ENCODE measurements around the gene CMYA5.
A peak's percentile ranks its signal among the peaks of the same experiment; 100 is the strongest.

DNA sequence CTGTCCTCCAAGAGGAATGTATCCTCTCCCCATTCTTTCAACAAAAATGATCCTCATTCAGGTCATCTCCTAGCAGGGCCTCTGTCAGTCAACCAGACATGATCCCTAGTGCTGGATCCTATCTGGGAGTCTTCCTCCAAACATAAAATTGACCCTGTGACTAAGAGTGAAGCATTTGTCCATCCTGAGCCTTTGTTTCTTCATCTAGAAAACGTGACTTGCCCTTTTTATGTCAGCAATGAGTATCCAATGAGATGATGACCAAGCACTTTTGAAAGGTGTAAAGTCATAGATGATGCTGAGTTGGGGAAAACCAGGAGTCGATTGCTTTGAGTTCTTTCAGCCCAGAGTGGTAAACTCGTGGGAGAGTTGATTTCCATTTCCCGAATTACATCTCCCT lies 143.3 kb downstream of the CMYA5 start:
- no peak for TF ChIP-seq POLR2A (IDR thresholded peaks at IDR 0.05; ENCODE audit: low read depth, low read length)
- TF ChIP-seq, protein P1, sequence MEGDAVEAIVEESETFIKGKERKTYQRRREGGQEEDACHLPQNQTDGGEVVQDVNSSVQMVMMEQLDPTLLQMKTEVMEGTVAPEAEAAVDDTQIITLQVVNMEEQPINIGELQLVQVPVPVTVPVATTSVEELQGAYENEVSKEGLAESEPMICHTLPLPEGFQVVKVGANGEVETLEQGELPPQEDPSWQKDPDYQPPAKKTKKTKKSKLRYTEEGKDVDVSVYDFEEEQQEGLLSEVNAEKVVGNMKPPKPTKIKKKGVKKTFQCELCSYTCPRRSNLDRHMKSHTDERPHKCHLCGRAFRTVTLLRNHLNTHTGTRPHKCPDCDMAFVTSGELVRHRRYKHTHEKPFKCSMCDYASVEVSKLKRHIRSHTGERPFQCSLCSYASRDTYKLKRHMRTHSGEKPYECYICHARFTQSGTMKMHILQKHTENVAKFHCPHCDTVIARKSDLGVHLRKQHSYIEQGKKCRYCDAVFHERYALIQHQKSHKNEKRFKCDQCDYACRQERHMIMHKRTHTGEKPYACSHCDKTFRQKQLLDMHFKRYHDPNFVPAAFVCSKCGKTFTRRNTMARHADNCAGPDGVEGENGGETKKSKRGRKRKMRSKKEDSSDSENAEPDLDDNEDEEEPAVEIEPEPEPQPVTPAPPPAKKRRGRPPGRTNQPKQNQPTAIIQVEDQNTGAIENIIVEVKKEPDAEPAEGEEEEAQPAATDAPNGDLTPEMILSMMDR (conservative IDR thresholded peaks at IDR 0.05; ENCODE audit: low read depth, low read length): no peak
- TF ChIP-seq RFX5 (IDR thresholded peaks at IDR 0.05; ENCODE audit: low read depth, low read length): no peak
- TF ChIP-seq MAZ (IDR thresholded peaks at IDR 0.05; ENCODE audit: borderline replicate concordance, low read depth, low read length): no peak
- no peak for TF ChIP-seq CEBPB (IDR thresholded peaks at IDR 0.05; ENCODE audit: low read depth, low read length)
- no peak for TF ChIP-seq RAD21 (IDR thresholded peaks at IDR 0.05; ENCODE audit: low read length)
- no peak for TF ChIP-seq BHLHE40 (IDR thresholded peaks at IDR 0.05; ENCODE audit: low read depth, low read length)
- peak; percentile 40; the same call in 1 of the 2 replicates for TF ChIP-seq MAFK (IDR thresholded peaks at IDR 0.05; ENCODE audit: low read depth, low read length)
- TF ChIP-seq CHD1 (IDR thresholded peaks at IDR 0.05; ENCODE audit: low read depth, low read length): no peak
- no peak for TF ChIP-seq FOS (IDR thresholded peaks at IDR 0.05; ENCODE audit: low read depth, low read length)
- TF ChIP-seq USF2 (IDR thresholded peaks at IDR 0.05; ENCODE audit: low read depth, low read length): no peak
- TF ChIP-seq, protein P2, sequence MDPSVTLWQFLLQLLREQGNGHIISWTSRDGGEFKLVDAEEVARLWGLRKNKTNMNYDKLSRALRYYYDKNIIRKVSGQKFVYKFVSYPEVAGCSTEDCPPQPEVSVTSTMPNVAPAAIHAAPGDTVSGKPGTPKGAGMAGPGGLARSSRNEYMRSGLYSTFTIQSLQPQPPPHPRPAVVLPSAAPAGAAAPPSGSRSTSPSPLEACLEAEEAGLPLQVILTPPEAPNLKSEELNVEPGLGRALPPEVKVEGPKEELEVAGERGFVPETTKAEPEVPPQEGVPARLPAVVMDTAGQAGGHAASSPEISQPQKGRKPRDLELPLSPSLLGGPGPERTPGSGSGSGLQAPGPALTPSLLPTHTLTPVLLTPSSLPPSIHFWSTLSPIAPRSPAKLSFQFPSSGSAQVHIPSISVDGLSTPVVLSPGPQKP (IDR thresholded peaks at IDR 0.05; ENCODE audit: borderline replicate concordance, low read depth, low read length): no peak
- no peak for TF ChIP-seq SMC3 (IDR thresholded peaks at IDR 0.05; ENCODE audit: low read depth, low read length)
- TF ChIP-seq RCOR1 (IDR thresholded peaks at IDR 0.05; ENCODE audit: insufficient replicate concordance, low read length): no peak
